Dermis microvascular lymphatic vessel endothelial cell (primary cell): ENCODE measurements around the gene SF3A2. TPM values are rescaled to one million over a fixed set of nuclear protein-coding genes. Genes with fewer than 3 reads are reported as not detected.
A peak's percentile ranks its signal among the peaks of the same experiment; 100 is the strongest.
"Not testable (repeated sequence)": the region's sequence is repeated elsewhere in the genome, so short reads cannot be mapped to it uniquely, and the experiment has no call there.

Experiments
- DNase-seq, 2 donors: peaks; one replicate each; pipeline versions ENCODE4 v3.0.0 to v3.0.0-alpha.2; 2010; ENCODE audit warnings: low read depth in 2 of 2
- total RNA-seq: library from RNA; depleted of rRNA; stranded (reverse); fragments of >200 nt; gene quantifications from 2 replicates; pipeline ENCODE4 v1.2.1, GENCODE V29; 2014

SF3A2 gene, protein sequence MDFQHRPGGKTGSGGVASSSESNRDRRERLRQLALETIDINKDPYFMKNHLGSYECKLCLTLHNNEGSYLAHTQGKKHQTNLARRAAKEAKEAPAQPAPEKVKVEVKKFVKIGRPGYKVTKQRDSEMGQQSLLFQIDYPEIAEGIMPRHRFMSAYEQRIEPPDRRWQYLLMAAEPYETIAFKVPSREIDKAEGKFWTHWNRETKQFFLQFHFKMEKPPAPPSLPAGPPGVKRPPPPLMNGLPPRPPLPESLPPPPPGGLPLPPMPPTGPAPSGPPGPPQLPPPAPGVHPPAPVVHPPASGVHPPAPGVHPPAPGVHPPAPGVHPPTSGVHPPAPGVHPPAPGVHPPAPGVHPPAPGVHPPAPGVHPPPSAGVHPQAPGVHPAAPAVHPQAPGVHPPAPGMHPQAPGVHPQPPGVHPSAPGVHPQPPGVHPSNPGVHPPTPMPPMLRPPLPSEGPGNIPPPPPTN
- total RNA-seq = 44.7 and 57.9 TPM in 2 replicates

GRCh38 chr19:2236314-2237050 is at the start of gene SF3A2, which contains the start of gene PLEKHJ1:
SF3A2 (plus strand) TSS chr19:2236824; CDS start chr19:2243419, 6,595 bp downstream.
PLEKHJ1 (minus strand) TSS chr19:2236329; CDS start chr19:2236248, 81 bp downstream.
- DNase-seq = peak; percentile 93 to 98

DNA sequence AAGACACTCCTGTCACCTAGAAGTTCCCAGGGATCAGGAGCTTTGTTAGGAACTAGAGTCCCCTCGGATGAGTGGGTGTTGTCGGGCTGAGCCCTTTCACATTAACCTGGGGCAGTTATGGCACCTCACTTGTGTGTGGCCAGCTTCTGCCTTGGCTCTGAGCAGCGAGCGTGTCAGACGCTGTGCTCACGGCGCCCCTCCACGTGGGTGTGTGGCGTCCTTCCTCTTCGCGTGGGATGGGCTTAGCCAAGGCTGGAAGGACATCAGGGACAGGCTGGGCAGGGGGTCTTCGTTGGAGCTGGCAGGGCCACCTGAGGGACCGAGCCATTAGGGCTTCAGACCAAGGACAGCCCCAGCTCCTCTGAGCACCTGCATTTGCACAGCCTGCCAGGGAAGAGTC is 49.5 kb upstream of the SF3A2 start:
- DNase-seq = no peak

- DNase-seq = no peak
Observed at GRCh38 chr19:2188708-2189385, 47.8 kb upstream of the SF3A2 start.

DNA sequence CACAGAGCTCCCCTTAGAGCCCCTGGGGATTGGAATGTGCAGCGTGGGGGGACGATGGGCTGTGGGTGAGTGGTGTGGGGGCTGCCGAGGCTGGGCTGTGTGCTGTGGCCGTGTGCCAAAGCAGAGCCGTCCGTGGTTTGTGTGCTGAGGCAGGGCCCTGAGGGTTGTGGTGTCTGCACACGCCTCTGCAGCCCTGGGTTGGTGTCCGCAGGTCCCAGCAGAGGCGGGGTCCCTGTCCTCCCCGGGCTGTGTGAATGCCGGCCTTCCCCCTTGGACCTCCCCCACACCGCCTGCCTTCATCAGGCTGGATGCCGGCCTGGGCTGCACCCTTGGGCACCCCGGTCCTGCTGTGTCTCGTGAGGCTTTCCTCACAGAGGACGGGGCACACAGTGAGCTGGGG is 46.7 kb upstream of the SF3A2 start:
- DNase-seq = no peak

DNA sequence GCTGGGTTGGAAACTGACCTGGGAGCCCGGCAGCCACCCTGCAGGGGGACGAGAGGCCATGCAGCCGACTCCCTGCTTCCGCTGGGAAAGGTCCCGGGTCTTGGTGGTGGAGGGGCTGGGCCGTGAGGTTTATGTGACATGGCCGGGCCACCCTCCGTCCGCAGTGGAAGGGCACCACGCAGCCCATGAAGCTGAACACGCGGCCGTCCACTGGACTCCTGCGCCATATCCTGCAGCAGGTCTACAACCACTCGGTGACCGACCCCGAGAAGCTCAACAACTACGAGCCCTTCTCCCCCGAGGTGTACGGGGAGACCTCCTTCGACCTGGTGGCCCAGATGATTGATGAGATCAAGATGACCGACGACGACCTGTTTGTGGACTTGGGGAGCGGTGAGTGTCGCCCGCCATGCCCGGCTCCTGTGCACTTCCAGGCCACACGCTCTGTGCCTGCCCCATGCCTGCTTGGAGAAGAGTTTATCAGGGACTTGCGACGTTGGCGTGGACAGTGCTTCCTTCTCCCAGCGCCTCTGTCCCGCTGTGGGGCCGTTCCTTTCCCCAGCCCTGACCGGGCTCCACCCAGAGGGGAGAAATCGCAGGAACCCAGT is 45.7 kb upstream of the SF3A2 start:
- DNase-seq = no peak

GRCh38 chr19:2191456-2192310 is 44.9 kb upstream of the SF3A2 start:
- no peak for DNase-seq

GRCh38 chr19:2192862-2193261 is 43.8 kb upstream of the SF3A2 start:
- no peak for DNase-seq

DNA sequence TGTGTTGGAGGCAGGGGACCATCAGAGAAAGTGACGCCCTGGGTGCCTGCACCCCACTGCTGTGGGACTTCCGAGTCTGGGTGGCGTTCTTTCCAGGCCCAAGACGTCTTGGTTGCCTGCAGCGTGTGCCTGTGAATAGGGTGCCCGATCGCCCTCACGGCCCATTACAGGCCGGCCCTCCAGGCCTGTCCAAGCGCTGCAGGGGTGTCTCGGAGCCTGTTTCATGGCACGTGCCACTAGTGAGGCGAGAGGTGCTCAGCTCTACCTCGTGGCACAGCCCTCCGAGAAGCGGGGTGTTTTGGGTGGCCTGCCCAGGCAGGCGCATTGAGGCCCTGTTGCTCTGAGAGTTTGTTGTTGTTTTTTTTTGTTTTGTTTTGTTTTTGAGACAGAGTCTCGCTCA is 42.8 kb upstream of the SF3A2 start:
- DNase-seq = no peak

DNA sequence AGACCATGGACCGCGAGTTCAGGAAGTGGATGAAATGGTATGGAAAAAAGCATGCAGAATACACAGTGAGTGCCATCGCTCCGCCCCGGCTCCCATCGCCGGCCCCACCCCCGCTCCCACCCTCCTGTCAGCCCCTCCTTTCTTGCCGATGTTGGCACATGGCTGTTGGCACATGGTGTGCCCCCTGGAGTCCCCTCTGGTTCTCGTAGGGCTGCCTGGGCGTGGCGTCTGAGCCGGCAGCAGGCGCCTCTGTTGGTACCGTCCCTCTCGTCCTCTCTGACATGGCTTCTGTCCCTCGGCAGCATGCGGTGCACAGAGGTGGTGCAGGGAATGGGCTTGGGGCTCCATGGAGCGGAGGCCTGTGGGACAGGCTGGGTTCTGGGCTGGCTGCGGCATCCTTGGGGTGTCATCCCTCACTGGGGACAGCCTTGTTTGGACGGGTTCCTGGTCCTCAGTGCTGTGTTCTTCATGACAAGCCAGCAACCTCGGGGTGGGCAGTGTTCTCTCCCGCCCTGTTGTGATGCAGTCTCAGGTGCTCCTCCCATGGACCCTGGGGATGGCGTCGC is 42.0 kb upstream of the SF3A2 start:
- DNase-seq = no peak

DNA sequence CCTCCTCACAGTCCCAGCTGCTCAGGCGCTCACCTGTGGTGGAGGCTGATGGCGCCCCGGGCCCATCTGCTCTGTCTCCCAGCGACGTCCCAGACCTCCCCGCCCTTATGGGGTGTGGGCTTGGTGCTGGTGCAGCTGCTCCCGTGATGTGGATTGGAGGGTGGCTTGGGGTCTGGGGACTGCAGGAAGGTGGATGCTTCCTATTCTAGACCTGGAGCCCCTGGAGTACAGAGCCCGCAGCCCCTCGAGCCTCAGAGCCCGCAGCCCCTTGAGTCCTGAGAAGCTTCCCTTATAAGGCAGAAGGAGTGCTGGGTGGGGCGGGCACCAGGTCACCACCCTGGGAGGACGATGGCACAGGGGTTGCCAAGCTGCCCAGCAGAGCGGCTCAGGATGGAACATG is 41.3 kb upstream of the SF3A2 start:
- DNase-seq = no peak

GRCh38 chr19:2195914-2196313 is 40.7 kb upstream of the SF3A2 start:
- no peak for DNase-seq

GRCh38 chr19:2197270-2197669 is 39.4 kb upstream of the SF3A2 start:
- no peak for DNase-seq

GRCh38 chr19:2198317-2198716 is 38.3 kb upstream of the SF3A2 start:
- DNase-seq = no peak

GRCh38 chr19:2199215-2199614 is 37.4 kb upstream of the SF3A2 start:
- DNase-seq = peak in 1 of 2 donors; percentile 5

GRCh38 chr19:2199861-2200623 is 36.6 kb upstream of the SF3A2 start:
- no peak for DNase-seq

DNA sequence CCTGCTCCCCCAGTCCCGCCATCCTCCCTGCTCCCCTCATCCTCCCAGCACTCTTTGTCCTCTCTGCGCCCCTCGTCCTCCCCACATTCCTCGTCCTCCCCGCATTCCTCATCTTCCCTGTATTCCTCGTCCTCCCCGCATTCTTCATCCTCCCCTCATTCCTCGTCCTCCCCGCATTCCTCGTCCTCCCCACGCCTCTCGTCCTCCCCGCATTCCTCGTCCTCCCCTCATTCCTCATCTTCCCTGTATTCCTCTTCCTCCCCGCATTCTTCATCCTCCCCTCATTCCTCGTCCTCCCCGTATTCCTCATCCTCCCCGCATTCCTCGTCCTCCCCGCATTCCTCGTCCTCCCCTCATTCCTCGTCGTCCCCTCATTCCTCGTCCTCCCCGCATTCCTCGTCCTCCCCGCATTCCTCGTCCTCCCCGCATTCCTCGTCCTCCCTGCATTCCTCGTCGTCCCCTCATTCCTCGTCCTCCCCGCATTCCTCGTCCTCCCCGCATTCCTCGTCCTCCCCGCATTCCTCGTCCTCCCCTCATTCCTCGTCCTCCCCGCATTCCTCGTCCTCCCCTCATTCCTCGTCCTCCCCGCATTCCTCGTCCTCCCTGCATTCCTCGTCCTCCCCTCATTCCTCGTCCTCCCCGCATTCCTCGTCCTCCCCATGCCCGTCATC is 35.9 kb upstream of the SF3A2 start:
- DNase-seq = not testable (repeated sequence)

DNA sequence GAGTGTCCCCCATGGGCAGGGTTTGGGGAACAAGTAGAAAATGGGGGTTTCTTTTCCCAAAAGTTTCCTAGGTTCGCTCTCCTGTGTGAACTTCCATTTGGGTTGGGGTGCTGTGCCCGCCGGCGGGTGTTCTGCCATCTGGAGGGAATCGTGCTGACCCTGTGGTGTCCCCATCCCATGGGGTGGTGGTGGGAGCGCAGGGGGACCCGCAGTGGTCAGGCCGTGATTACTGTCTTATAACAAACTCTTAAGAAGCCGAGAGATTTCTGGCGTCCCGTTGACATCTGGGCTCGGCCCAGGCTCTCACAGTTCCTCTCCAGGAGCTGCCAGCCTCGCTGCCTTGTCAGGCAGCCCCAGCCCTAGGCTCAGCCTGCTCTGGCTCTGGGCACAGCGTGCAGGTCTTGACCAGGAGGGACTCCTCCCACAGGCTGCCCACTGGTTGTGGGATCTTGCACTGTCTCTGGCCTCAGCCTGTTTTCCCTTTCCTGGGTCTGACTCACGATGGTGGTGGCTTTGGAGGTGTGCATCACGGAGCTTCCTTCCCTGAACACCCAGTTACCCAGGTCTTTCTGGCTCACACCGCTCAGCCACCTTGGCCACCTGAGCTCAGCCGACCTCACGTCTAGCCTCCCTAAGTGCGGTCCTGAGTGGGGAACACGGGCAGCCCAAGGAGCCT is 35.0 kb upstream of the SF3A2 start:
- DNase-seq = no peak

- DNase-seq = no peak
Observed at GRCh38 chr19:2202366-2202765, 34.3 kb upstream of the SF3A2 start.
